Adrenal gland (tissue), 12 donors: ENCODE data around the gene DHDDS. TPM values are rescaled to one million over a fixed set of nuclear protein-coding genes. Genes with fewer than 3 reads are reported as not detected.

ENCODE experiments used
- DNase-seq, 7 donors: peaks; one replicate each; pipeline ENCODE4 v3.0.0-alpha.2; 2019 to 2020
- H3K27ac ChIP-seq, 5 donors: fragments of 200-600 bp; sonication (generic) in 4 of 5; 1 replicate in 3 of 5; 2 replicates in 2 of 5; pipeline versions ENCODE4 v1.5.1 to v1.8.0; 2016 to 2020; ENCODE audit warnings: mild to moderate bottlenecking in 1 of 5
- H3K27me3 ChIP-seq: fragments of 200-600 bp; 2 replicates; pipeline ENCODE4 v1.8.0; 2021
- H3K36me3 ChIP-seq, 2 donors: fragments of 200-600 bp; replicated peaks in 1 of 2; 1 replicate in 1 of 2; 2 replicates in 1 of 2; pipeline versions ENCODE4 v1.5.1 to v1.8.0; 2018 to 2022
- H3K4me1 ChIP-seq, 2 donors: fragments of 200-600 bp; replicated peaks in 1 of 2; 1 replicate in 1 of 2; 2 replicates in 1 of 2; pipeline versions ENCODE4 v1.5.1 to v1.8.0; 2018 to 2021
- H3K4me3 ChIP-seq, 4 donors: fragments of 200-600 bp; sonication (generic) in 3 of 4; one replicate each; pipeline ENCODE4 v1.5.1; 2016 to 2018
- H3K9me3 ChIP-seq, 3 donors: fragments of 200-600 bp; sonication (generic) in 1 of 3; replicated peaks in 1 of 3; 1 replicate in 2 of 3; 2 replicates in 1 of 3; pipeline versions ENCODE4 v1.5.1 to v1.8.0; 2016 to 2021
- POLR2A ChIP-seq, 2 donors: fragments of 450-650 bp; IDR thresholded peaks; one replicate each; pipeline ENCODE4 v1.6.1; 2017; ENCODE audit warnings: antibody characterized with exemption in 2 of 2, mild to moderate bottlenecking in 2 of 2, moderate library complexity in 1 of 2
- WGBS, 4 donors: extraction: QIAGEN DNeasy Blood & Tissue Kit in 2 of 4; methylation state at CpG; one replicate each; pipeline versions ENCODE4 v1.1.5 to v1.1.7; 2013 to 2017; 5-methylcytosine and 5-hydroxymethylcytosine counted together
- intact Hi-C, 2 donors: fragments of 100-400 bp; cut with DNase I; formaldehyde crosslinking; loops; one replicate each; pipeline versions ENCODE4 v1.14.1 to v1.15.0; 2022 to 2023
- polyA plus RNA-seq, 3 donors: library from polyadenylated mRNA; stranded (reverse); fragments of 200-250 nt in 2 of 3; fragments of 350-450 nt in 1 of 3; fragmentation: Illumina TruSeq in 1 of 3; extraction: RNeasy Lipid Tissue Mini Kit (QIAGEN cat#74804) in 1 of 3; gene quantifications; one replicate each; pipeline ENCODE4 v1.2.3, GENCODE V29; 2013 to 2014
- total RNA-seq, 9 donors: library from RNA; depleted of rRNA in 4 of 9; stranded (reverse); fragments of >200 nt in 4 of 9; fragments of 120-200 nt in 1 of 9; fragmentation: NEBNext Ultra II Directional in 1 of 9; extraction: Animal tissue kit (Norgen Biotek cat#: 25700) in 1 of 9; gene quantifications; one replicate each; pipeline versions ENCODE4 v1.1.0 to v1.2.4, GENCODE V29; 2013 to 2023
- TF ChIP-seq, protein P1 (sequence below), 6 experiments: fragments of 450-650 bp in 4 of 6; fragments of 200-600 bp in 2 of 6; sonication (generic) in 1 of 6; IDR thresholded peaks; 1 replicate in 5 of 6; 2 replicates in 1 of 6; pipeline versions ENCODE4 v1.5.1 to v1.8.0; 2016 to 2021; ENCODE audit warnings: antibody characterized with exemption in 6 of 6, mild to moderate bottlenecking in 2 of 6, moderate library complexity in 1 of 6
- donor health status: healthy with polysubstance abuse.
- donor health status: Bipolar disorder and iron deficiency.
- donor health status: DM: yes; HTN: yes; CAD: no.
- donor health status: DM: no; HTN: no; CAD: no.
- donor health status: DM: no; HTN: no; CAD: no.
- donor health status: DM: yes; HTN: yes; CAD: no.

DHDDS gene
- total and polyA plus RNA-seq, 12 donors = 24.0 to 77.2 (median 43.7) TPM

DNA sequence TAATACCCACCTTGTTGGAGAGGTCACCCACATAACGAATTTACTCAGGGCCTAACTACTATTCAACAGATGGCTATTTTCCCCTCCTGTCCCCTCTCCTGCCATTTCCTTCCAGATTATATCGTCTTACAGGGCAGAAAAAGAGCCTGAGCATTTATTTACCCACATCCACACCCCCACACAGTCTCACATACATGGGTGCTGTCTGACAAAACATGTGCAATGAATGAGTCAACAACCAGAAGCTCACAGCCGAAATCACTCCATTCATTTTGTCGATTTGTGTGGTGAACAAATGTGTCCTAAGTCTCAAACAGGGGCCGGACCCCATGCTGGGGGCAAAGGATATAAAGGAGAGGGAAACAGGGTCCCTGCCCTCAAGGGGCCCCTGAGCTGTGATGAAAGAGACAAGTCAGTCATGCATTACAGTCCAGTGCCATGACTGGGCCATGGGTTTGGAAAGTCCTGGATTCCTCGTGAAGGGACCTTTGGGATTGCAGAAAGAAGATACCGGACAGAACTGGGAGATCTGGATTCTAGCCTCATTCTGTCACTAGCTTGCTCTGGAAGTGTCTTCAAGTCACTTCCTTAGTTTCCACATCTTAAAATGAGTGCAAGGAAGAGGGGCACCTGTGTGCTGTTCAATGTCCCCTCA, 43.2 kb upstream of the DHDDS start:
- H3K27ac ChIP-seq = no peak overlapping the region
- no peaks in the 10 kb centered on the region for H3K4me1 ChIP-seq
- H3K27me3 ChIP-seq = no peaks in the 10 kb centered on the region
- H3K4me3 ChIP-seq = no peak overlapping the region
- intact Hi-C loops = no loop called here
- no peak for TF ChIP-seq POLR2A (IDR thresholded peaks at IDR 0.05)
- TF ChIP-seq, protein P1, sequence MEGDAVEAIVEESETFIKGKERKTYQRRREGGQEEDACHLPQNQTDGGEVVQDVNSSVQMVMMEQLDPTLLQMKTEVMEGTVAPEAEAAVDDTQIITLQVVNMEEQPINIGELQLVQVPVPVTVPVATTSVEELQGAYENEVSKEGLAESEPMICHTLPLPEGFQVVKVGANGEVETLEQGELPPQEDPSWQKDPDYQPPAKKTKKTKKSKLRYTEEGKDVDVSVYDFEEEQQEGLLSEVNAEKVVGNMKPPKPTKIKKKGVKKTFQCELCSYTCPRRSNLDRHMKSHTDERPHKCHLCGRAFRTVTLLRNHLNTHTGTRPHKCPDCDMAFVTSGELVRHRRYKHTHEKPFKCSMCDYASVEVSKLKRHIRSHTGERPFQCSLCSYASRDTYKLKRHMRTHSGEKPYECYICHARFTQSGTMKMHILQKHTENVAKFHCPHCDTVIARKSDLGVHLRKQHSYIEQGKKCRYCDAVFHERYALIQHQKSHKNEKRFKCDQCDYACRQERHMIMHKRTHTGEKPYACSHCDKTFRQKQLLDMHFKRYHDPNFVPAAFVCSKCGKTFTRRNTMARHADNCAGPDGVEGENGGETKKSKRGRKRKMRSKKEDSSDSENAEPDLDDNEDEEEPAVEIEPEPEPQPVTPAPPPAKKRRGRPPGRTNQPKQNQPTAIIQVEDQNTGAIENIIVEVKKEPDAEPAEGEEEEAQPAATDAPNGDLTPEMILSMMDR (IDR thresholded peaks at IDR 0.05) = no peak
- no peaks in the 10 kb centered on the region for H3K36me3 ChIP-seq
- no peaks in the 10 kb centered on the region for H3K9me3 ChIP-seq
- 69 to 89% (median 79%) methylated on average over 7 of the region's 7 CpGs for whole genome bisulfite sequencing, 4 donors
- no peak for DNase-seq

DNA sequence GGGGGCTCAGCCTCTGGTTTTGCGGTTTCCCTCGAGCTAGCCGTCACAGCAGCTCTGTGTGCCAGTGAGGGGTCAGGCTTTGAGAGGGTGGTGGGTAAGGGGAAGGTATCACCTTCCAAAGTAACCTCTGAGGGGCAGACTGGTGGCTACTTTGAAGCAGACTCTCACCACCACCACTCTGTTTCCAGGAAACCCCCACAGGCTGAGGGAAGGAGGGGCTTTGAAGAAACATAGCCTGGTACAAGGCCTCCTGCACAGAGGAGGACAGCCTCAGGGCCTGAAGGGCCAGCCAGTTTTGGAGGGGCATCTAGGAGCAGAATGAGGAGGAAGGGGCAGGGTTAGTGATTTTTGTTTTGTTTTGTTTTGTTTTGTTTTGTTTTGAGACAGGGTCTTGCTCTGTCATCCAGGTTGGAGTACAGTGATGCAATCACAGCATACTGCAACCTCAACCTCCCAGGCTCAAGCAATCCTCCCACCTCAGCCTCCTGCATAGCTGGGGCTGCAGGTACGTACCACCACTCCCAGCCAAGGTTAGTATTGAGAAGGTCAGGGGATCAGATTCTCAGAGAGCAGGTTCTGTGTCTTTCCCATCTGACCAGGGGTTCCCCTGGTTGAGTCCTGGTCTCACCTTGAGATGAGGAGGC, 42.4 kb upstream of the DHDDS start:
- 66 to 78% (median 74%) methylated on average over 4 of the region's 4 CpGs for WGBS, 4 donors
- no peak for TF ChIP-seq POLR2A (IDR thresholded peaks at IDR 0.05)
- TF ChIP-seq, protein P1 (IDR thresholded peaks at IDR 0.05) = no peak
- no peaks in the 10 kb centered on the region for H3K27me3 ChIP-seq

DNA sequence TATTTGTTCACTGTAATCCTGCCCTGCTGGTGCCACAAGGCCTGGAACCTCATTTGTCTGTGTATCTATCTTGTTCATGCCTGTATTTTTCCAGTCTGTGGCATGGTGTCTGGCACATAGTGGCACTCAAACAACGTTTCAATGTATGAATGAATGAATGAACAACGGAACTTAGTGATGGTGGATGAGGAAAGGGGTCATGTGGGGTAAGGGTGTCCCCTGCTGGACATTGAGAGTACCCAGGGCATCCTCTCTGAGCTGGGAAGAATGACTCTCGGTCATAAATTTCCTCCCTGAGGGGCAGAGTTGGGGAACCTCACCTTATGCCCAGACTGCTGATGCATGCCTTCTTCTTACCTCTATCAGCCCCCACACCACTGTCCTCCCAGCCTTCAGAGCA, 40.7 kb upstream of the DHDDS start:
- intact Hi-C loops = no loop called here
- Histone ChIP-seq H3K9me3 (no peaks in the 10 kb centered on the region), H3K27ac (no peak overlapping the region), H3K4me3 (no peak overlapping the region), H3K27me3 (no peaks in the 10 kb centered on the region), H3K4me1 (no peaks in the 10 kb centered on the region), H3K36me3 (no peaks in the 10 kb centered on the region)
- no peak for TF ChIP-seq POLR2A (IDR thresholded peaks at IDR 0.05)
- TF ChIP-seq, protein P1 (IDR thresholded peaks at IDR 0.05) = peak in 2 of 6 experiments; percentile 10 to 21
- no peak for DNase-seq
- WGBS, 4 donors = 14 to 21% (median 19%) methylated on average over 3 of the region's 3 CpGs

More for the DNA sequence above, 42.4 kb upstream of the DHDDS start:
- H3K9me3 ChIP-seq = no peaks in the 10 kb centered on the region
- intact Hi-C loops = no loop called here
- no peak overlapping the region for H3K4me3 ChIP-seq
- H3K27ac ChIP-seq = no peak overlapping the region
- no peak for DNase-seq
- H3K4me1 ChIP-seq = no peaks in the 10 kb centered on the region
- H3K36me3 ChIP-seq = no peaks in the 10 kb centered on the region

DNA sequence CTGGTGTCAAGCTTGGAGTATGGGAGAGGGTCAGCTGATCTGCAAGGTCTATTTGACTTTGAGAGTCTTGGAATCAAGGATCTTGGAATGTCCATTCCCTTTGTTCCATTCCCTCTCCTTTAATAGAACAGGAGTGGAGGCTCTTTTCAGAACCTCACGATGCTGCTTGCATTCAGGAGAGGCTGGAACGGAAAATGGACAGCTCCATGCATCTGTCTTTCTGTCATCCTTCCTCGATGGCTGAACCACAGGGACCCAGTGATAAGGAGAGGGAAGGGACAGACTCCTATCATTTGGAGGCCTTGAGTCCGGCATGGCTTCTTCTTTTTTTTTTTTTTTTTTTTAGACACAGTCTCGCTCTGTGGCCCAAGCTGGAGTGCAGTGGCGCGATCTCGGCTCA, 36.4 kb upstream of the DHDDS start:
- TF ChIP-seq, protein P1 (IDR thresholded peaks at IDR 0.05) = no peak
- no peak for TF ChIP-seq POLR2A (IDR thresholded peaks at IDR 0.05)
- H3K27me3 ChIP-seq = no peaks in the 10 kb centered on the region
- DNase-seq = no peak
- no peak overlapping the region for H3K4me3 ChIP-seq
- intact Hi-C loops = no loop called here
- WGBS, 4 donors = 74 to 84% (median 77%) methylated on average over 8 of the region's 8 CpGs
- H3K9me3 ChIP-seq = no peaks in the 10 kb centered on the region
- no peak overlapping the region for H3K27ac ChIP-seq
- H3K36me3 ChIP-seq = no peaks in the 10 kb centered on the region
- H3K4me1 ChIP-seq = no peaks in the 10 kb centered on the region
